Left ventricle myocardium inferior (tissue), 1 donor: Measurements from ENCODE around the gene TTC21B. TPM values are rescaled to one million over a fixed set of nuclear protein-coding genes. Genes with fewer than 3 reads are reported as not detected.

ENCODE experiments used
- DNase-seq: peaks from one replicate; pipeline ENCODE4 v3.0.0-alpha.2; 2020
- H3K27ac ChIP-seq: fragments of 200-600 bp; replicated peaks from 2 replicates; pipeline ENCODE4 v1.8.0; 2021
- H3K27me3 ChIP-seq: fragments of 200-600 bp; 2 replicates; pipeline ENCODE4 v1.8.0; 2021; ENCODE audit warnings: low read depth
- H3K36me3 ChIP-seq: fragments of 200-600 bp; 2 replicates; pipeline ENCODE4 v1.8.0; 2021
- H3K4me1 ChIP-seq: fragments of 200-600 bp; 2 replicates; pipeline ENCODE4 v1.8.0; 2021
- H3K4me3 ChIP-seq: fragments of 200-600 bp; 2 replicates; pipeline ENCODE4 v1.8.0; 2021; ENCODE audit warnings: mild to moderate bottlenecking, moderate library complexity
- H3K9me3 ChIP-seq: fragments of 200-600 bp; replicated peaks from 2 replicates; pipeline ENCODE4 v1.8.0; 2021
- CTCF ChIP-seq: fragments of 200-600 bp; IDR thresholded peaks from 2 replicates; pipeline ENCODE4 v1.8.0; 2021; ENCODE audit warnings: antibody characterized with exemption, mild to moderate bottlenecking, borderline replicate concordance
- intact Hi-C: fragments of 100-400 bp; cut with micrococcal nuclease; formaldehyde crosslinking; loops from one replicate; pipeline ENCODE4 v1.11.0; 2022
- total RNA-seq: library from RNA; stranded (reverse); fragmentation: NEBNext Ultra II Directional; extraction: Animal tissue kit (Norgen Biotek cat#: 25700); gene quantifications from one replicate; pipeline ENCODE4 v1.2.1, GENCODE V29; 2021
- donor health status: DM: no; HTN: yes; CAD: no; lungs with severe emphysema.

The TTC21B gene
- total RNA-seq, 1 donor from 2014 or later: 15.5 TPM

DNA sequence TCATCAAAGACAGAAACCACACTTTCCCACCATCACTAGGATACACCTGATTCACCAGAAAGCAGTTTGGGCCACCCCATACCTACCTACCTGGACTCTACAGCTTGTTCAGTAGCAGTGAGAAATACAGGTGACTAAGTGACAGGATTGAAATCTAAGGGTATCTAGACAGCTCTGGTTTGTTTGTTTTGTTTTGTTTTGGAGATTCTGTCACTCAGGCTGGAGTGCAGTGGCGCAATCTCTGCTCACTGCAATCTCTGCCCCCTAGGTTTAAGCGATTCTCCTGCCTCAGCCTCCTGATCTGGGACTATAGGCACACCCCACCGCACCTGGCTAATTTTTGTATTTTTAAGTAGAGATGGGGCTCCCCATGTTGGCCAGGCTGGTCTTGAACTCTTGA lies 3.1 kb downstream of the TTC21B start:
- TF ChIP-seq CTCF: no peak
- intact Hi-C loops: no loop called here
- H3K9me3 ChIP-seq: no peaks in the 10 kb centered on the region

GRCh38 chr2:165941827-165942226 lies 11.7 kb downstream of the TTC21B start:
- Histone ChIP-seq H3K9me3 (no peaks in the 10 kb centered on the region), H3K27ac (no peak overlapping the region), H3K4me3 (no peak overlapping the region), H3K4me1 (no peaks in the 10 kb centered on the region), H3K36me3 (peaks cover 65% of the 10 kb centered on the region), H3K27me3 (no peaks in the 10 kb centered on the region)
- intact Hi-C loops: no loop called here
- no peak for DNase-seq
- TF ChIP-seq CTCF: no peak

More for the DNA sequence above, 3.1 kb downstream of the TTC21B start:
- H3K4me3 ChIP-seq: no peak overlapping the region
- no peak overlapping the region for H3K27ac ChIP-seq
- H3K27me3 ChIP-seq: no peaks in the 10 kb centered on the region
- peaks cover 22% of the 10 kb centered on the region for H3K36me3 ChIP-seq
- no peak for DNase-seq
- H3K4me1 ChIP-seq: peaks cover 38% of the 10 kb centered on the region

DNA sequence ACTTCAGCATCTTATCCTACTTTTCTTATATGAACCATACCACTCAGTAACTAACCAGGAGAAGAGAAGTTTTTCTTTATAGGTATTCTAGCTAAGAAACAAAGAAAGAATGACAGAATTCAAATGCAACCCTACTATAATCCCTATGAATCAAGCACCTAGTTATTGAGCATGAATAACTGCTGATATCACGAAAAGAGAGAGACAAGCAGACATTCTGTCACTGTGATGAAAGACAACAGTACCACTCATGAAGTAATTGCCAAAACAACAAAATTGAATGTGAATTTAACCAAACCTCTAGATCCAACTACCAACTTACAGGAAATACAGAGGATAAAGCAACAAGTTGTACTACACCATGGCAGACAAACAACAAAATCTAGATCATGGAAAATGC lies 15.3 kb downstream of the TTC21B start:
- no peaks in the 10 kb centered on the region for H3K27me3 ChIP-seq
- intact Hi-C loops: no loop called here
- no peaks in the 10 kb centered on the region for H3K4me1 ChIP-seq
- no peak for DNase-seq
- H3K4me3 ChIP-seq: no peak overlapping the region
- TF ChIP-seq CTCF: no peak
- H3K27ac ChIP-seq: no peak overlapping the region
- no peaks in the 10 kb centered on the region for H3K9me3 ChIP-seq
- peaks cover 69% of the 10 kb centered on the region for H3K36me3 ChIP-seq

- H3K36me3 ChIP-seq: peaks cover 74% of the 10 kb centered on the region
- H3K27ac ChIP-seq: no peak overlapping the region
- H3K4me1 ChIP-seq: no peaks in the 10 kb centered on the region
- no peaks in the 10 kb centered on the region for H3K27me3 ChIP-seq
- intact Hi-C loops: no loop called here
- no peak for TF ChIP-seq CTCF
- H3K4me3 ChIP-seq: no peak overlapping the region
- no peak for DNase-seq
- H3K9me3 ChIP-seq: no peaks in the 10 kb centered on the region
These were observed 20.2 kb downstream of the TTC21B start for GRCh38 chr2:165933211-165933910.

DNA sequence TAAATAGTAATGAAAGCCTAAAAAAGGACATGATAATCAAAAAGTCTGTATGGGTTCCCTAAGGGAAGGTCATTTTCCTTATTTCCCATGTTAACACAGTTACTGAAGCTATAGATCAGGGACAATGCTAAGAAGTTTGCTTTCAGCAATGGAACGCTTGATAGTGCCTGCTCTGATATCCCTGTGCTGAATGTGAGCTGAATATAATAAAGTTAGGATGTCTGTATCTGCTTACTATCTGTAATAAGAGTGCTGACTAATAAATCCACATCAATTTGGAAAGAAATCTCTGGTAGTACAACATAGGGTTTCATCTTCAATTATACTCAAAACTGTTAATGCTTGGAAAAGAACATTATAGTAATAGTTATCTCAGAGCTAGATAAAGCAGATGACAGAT lies 25.8 kb downstream of the TTC21B start:
- H3K27ac ChIP-seq: no peak overlapping the region
- H3K27me3 ChIP-seq: no peaks in the 10 kb centered on the region
- H3K4me1 ChIP-seq: no peaks in the 10 kb centered on the region
- intact Hi-C loops: no loop called here
- no peak overlapping the region for H3K4me3 ChIP-seq
- no peaks in the 10 kb centered on the region for H3K9me3 ChIP-seq
- H3K36me3 ChIP-seq: peaks cover 91% of the 10 kb centered on the region
- no peak for DNase-seq
- no peak for TF ChIP-seq CTCF

DNA sequence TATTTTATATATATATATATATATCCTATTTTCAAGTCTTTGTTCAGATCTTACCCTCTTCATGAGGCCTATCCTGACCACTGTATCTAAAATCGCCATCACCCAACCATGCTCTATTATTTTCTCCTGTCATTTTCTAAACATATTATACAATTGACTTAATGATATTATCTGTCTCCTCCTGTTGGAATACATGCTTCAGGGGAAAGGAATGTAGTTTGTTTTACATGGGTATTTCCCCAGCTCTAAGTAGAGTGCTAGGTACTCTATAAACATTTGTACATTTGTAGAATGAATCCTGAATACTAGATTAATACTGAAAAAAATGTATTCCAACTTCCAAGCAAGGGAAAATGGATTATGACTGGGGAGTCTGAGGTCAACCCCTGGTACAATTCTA lies 26.2 kb downstream of the TTC21B start:
- intact Hi-C loops: no loop called here
- no peaks in the 10 kb centered on the region for H3K27me3 ChIP-seq
- TF ChIP-seq CTCF: no peak
- H3K27ac ChIP-seq: no peak overlapping the region
- no peaks in the 10 kb centered on the region for H3K4me1 ChIP-seq
- no peak overlapping the region for H3K4me3 ChIP-seq
- peaks cover 91% of the 10 kb centered on the region for H3K36me3 ChIP-seq
- H3K9me3 ChIP-seq: no peaks in the 10 kb centered on the region
- no peak for DNase-seq
